Measurements from ENCODE around the gene LRP6.

GRCh38 chr12:12209043-12209442 lies 57.8 kb downstream of the LRP6 start:
- no peak for TF ChIP-seq POLR2A (IDR thresholded peaks at IDR 0.05; ENCODE audit: low read length)
- no peak for TF ChIP-seq GATA1 (IDR thresholded peaks at IDR 0.05; ENCODE audit: low read depth, low read length)
